Activated T-helper 2 cell treated with anti-CD3 and anti-CD28 coated beads, Interferon-gamma antibody, Interleukin-2, Interleukin-4, amounts not matched to agents 10 μg/mL and 5 μg/mL and 100 μg/mL, durations not matched to agents 14 hours and 24 hours and 36 hours (primary cell): ENCODE data around the gene NMT1. TPM values are rescaled to one million over a fixed set of nuclear protein-coding genes. Genes with fewer than 3 reads are reported as not detected.

Experiments
- DNase-seq: peaks from one replicate; pipeline ENCODE4 v3.0.0; 2021; ENCODE audit warnings: low spot score
- H3K27ac Mint-ChIP-seq: one replicate; pipeline ENCODE4 v1.8.0; 2021; ENCODE audit warnings: mixed read lengths
- H3K27me3 Mint-ChIP-seq: one replicate; pipeline ENCODE4 v1.8.0; 2021; ENCODE audit warnings: low read depth, mixed read lengths
- H3K36me3 Mint-ChIP-seq: one replicate; pipeline ENCODE4 v1.8.0; 2021; ENCODE audit warnings: low read depth, mixed read lengths
- H3K4me1 Mint-ChIP-seq: one replicate; pipeline ENCODE4 v1.8.0; 2021; ENCODE audit warnings: low read depth, mixed read lengths
- H3K4me3 Mint-ChIP-seq: one replicate; pipeline ENCODE4 v1.8.0; 2021; ENCODE audit warnings: low read depth, mild to moderate bottlenecking, moderate library complexity, mixed read lengths
- H3K9me3 Mint-ChIP-seq: one replicate; pipeline ENCODE4 v1.8.0; 2021; ENCODE audit warnings: mixed read lengths
- intact Hi-C: fragments of 100-400 bp; cut with micrococcal nuclease; formaldehyde crosslinking; loops from one replicate; pipeline ENCODE4 v1.15.1; 2023
- total RNA-seq: library from RNA; stranded (reverse); gene quantifications from 2 replicates; pipeline ENCODE4 v1.2.3, GENCODE V29; 2022

NMT1 gene
- total RNA-seq, 1 donor from 2014 or later: 173 TPM

- peak overlapping the region; percentile 99 for H3K4me3 Mint-ChIP-seq
- peaks cover 24% of the 10 kb centered on the region for H3K36me3 Mint-ChIP-seq
- no peaks in the 10 kb centered on the region for H3K27me3 Mint-ChIP-seq
- H3K27ac Mint-ChIP-seq: peak overlapping the region; percentile 99
- intact Hi-C loops: loop anchor here (5.0 kb wide), 2 partner anchors 94 to 101 kb away; partner anchors contain the start of gene DCAKD
- DNase-seq: no peak
- no peaks in the 10 kb centered on the region for H3K9me3 Mint-ChIP-seq
- peaks cover 29% of the 10 kb centered on the region for H3K4me1 Mint-ChIP-seq
Observed at GRCh38 chr17:45146592-45146889, 85.4 kb downstream of the NMT1 start.

- Mint-ChIP-seq H3K27me3 (no peaks in the 10 kb centered on the region), H3K4me1 (peaks cover 31% of the 10 kb centered on the region)
- intact Hi-C loops: loop anchor here (5.0 kb wide), 2 partner anchors 95 to 100 kb away; partner anchors contain the start of gene DCAKD
Observed at GRCh38 chr17:45146890-45147580, 85.9 kb downstream of the NMT1 start.

GRCh38 chr17:45147581-45148182 is 86.6 kb downstream of the NMT1 start:
- intact Hi-C loops: loop anchor here (1.0 to 5.0 kb wide), 7 partner anchors 12 to 165 kb away; partner anchors contain the start of genes ACBD4, DCAKD and HEXIM2
- peaks cover 31% of the 10 kb centered on the region for H3K4me1 Mint-ChIP-seq
- H3K4me3 Mint-ChIP-seq: peak overlapping the region; percentile 99
- peak; percentile 79 for DNase-seq
- peaks cover 26% of the 10 kb centered on the region for H3K36me3 Mint-ChIP-seq
- H3K27me3 Mint-ChIP-seq: no peaks in the 10 kb centered on the region
- H3K9me3 Mint-ChIP-seq: no peaks in the 10 kb centered on the region
- H3K27ac Mint-ChIP-seq: peak overlapping the region; percentile 99

More at GRCh38 chr17:45146890-45147580, 85.9 kb downstream of the NMT1 start:
- Mint-ChIP-seq H3K27ac (peak overlapping the region; percentile 99), H3K9me3 (no peaks in the 10 kb centered on the region), H3K4me3 (peak overlapping the region; percentile 99), H3K36me3 (peaks cover 26% of the 10 kb centered on the region)
- DNase-seq: no peak

- peak within 1 kb of the TSS; percentile 99 for H3K27ac Mint-ChIP-seq
- intact Hi-C loops: loop anchor here (1.0 to 5.0 kb wide), 7 partner anchors 13 to 164 kb away; partner anchors contain the start of genes ACBD4, DCAKD and HEXIM2
- H3K4me3 Mint-ChIP-seq: peak within 1 kb of the TSS; percentile 99
- peaks cover 31% of the 10 kb centered on the region for H3K4me1 Mint-ChIP-seq
- peaks cover 26% of the 10 kb centered on the region for H3K36me3 Mint-ChIP-seq
- H3K9me3 Mint-ChIP-seq: no peaks in the 10 kb centered on the region
- H3K27me3 Mint-ChIP-seq: no peaks in the 10 kb centered on the region
- peak; percentile 99 for DNase-seq
Observed at GRCh38 chr17:45148183-45149036, 87.3 kb downstream of the NMT1 start, which contains the start of gene HEXIM1. Gene HEXIM1 (plus strand): TSS chr17:45148475. CDS start chr17:45149191, 716 bp downstream.

DNA sequence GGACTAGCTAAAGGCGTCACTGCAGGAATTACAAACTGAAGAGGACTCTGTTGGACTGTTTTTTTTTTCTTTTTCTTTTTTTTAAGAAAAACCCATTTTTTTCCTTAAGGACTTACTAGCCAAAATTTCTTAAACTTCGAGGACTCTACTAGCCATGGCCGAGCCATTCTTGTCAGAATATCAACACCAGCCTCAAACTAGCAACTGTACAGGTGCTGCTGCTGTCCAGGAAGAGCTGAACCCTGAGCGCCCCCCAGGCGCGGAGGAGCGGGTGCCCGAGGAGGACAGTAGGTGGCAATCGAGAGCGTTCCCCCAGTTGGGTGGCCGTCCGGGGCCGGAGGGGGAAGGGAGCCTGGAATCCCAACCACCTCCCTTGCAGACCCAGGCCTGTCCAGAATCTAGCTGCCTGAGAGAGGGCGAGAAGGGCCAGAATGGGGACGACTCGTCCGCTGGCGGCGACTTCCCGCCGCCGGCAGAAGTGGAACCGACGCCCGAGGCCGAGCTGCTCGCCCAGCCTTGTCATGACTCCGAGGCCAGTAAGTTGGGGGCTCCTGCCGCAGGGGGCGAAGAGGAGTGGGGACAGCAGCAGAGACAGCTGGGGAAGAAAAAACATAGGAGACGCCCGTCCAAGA is 88.0 kb downstream of the NMT1 start:
- peak overlapping the region; percentile 99 for H3K4me3 Mint-ChIP-seq
- H3K36me3 Mint-ChIP-seq: peaks cover 26% of the 10 kb centered on the region
- peak; percentile 77 for DNase-seq
- H3K4me1 Mint-ChIP-seq: peaks cover 28% of the 10 kb centered on the region
- intact Hi-C loops: loop anchor here (2.0 to 5.0 kb wide), 5 partner anchors 24 to 164 kb away; partner anchors contain the start of gene DCAKD
- H3K27me3 Mint-ChIP-seq: no peaks in the 10 kb centered on the region
- H3K27ac Mint-ChIP-seq: peak overlapping the region; percentile 99
- no peaks in the 10 kb centered on the region for H3K9me3 Mint-ChIP-seq

GRCh38 chr17:45149669-45150664 is 88.8 kb downstream of the NMT1 start:
- H3K4me3 Mint-ChIP-seq: peak overlapping the region; percentile 99
- intact Hi-C loops: loop anchor here (2.0 to 5.0 kb wide), 5 partner anchors 23 to 163 kb away; partner anchors contain the start of gene DCAKD

DNA sequence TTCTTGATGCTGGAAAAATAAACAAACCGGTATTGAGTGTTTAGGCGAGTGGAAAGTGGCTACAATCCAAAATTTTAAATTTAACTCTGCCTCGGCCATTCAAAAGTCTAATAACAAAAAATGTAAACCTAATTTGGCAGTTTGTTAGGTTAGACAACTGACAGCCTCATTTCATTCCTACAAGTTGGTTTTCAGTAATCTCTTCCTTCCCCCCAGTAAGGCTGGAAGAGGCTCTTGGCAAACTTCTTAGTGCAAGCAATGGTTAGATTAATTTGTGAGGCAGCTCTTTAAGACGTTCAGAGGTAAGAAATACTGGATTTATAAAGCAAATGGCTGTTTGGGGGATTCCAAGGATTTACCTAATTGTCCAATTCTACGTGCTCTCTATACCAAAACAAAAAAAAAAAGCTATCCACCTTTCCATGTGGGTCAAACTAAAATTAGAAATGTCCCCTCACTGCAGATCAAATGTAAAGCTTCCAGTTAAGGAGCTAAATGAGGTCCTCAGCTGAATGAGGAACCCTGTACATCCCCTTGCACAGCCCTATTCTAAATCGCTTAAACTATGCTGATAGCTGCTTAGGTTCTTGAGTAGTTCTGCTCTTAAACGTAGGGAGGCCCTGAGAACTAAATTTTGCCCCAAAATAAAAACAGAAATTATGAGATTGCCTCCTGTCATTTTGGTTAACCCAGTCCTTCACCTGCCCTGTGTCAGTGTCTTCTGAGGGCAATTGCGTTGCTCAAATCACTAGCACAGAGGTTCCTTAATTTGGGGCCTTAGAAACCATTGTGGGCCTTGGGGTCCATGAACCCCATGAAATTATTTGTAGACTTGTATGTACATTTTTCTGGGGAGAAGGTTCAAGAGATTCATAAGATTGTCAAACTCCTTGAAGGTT is 90.0 kb downstream of the NMT1 start:
- peaks cover 21% of the 10 kb centered on the region for H3K4me1 Mint-ChIP-seq
- H3K36me3 Mint-ChIP-seq: peaks cover 26% of the 10 kb centered on the region
- H3K9me3 Mint-ChIP-seq: no peaks in the 10 kb centered on the region
- no peak for DNase-seq
- peak overlapping the region; percentile 75 for H3K4me3 Mint-ChIP-seq
- H3K27me3 Mint-ChIP-seq: no peaks in the 10 kb centered on the region
- H3K27ac Mint-ChIP-seq: peak overlapping the region; percentile 66
- intact Hi-C loops: no loop called here

More at GRCh38 chr17:45149669-45150664, 88.8 kb downstream of the NMT1 start:
- Mint-ChIP-seq H3K9me3 (no peaks in the 10 kb centered on the region), H3K27ac (peak overlapping the region; percentile 99), H3K4me1 (peaks cover 26% of the 10 kb centered on the region), H3K36me3 (peaks cover 26% of the 10 kb centered on the region), H3K27me3 (no peaks in the 10 kb centered on the region)
- DNase-seq: peak; percentile 41

- no peaks in the 10 kb centered on the region for H3K27me3 Mint-ChIP-seq
- H3K4me3 Mint-ChIP-seq: no peak overlapping the region
- intact Hi-C loops: no loop called here
- peaks cover 36% of the 10 kb centered on the region for H3K36me3 Mint-ChIP-seq
- H3K27ac Mint-ChIP-seq: no peak overlapping the region
- H3K4me1 Mint-ChIP-seq: peaks cover 23% of the 10 kb centered on the region
- no peak for DNase-seq
- no peaks in the 10 kb centered on the region for H3K9me3 Mint-ChIP-seq
Observed at GRCh38 chr17:45155029-45155428, 93.9 kb downstream of the NMT1 start.

GRCh38 chr17:45155483-45155882 is 94.4 kb downstream of the NMT1 start:
- intact Hi-C loops: no loop called here
- no peaks in the 10 kb centered on the region for H3K27me3 Mint-ChIP-seq
- no peaks in the 10 kb centered on the region for H3K9me3 Mint-ChIP-seq
- H3K36me3 Mint-ChIP-seq: peaks cover 36% of the 10 kb centered on the region
- no peak for DNase-seq
- H3K27ac Mint-ChIP-seq: no peak overlapping the region
- peaks cover 26% of the 10 kb centered on the region for H3K4me1 Mint-ChIP-seq
- no peak overlapping the region for H3K4me3 Mint-ChIP-seq

GRCh38 chr17:45156242-45156641 is 95.1 kb downstream of the NMT1 start:
- no peak overlapping the region for H3K27ac Mint-ChIP-seq
- H3K9me3 Mint-ChIP-seq: no peaks in the 10 kb centered on the region
- no peaks in the 10 kb centered on the region for H3K27me3 Mint-ChIP-seq
- no peak for DNase-seq
- peaks cover 32% of the 10 kb centered on the region for H3K36me3 Mint-ChIP-seq
- peaks cover 21% of the 10 kb centered on the region for H3K4me1 Mint-ChIP-seq
- no peak overlapping the region for H3K4me3 Mint-ChIP-seq
- intact Hi-C loops: no loop called here
